C4-2B (cell line): Measurements from ENCODE around the gene NFYA.

ENCODE experiments used
- H3K27ac ChIP-seq: fragments of 450-650 bp; 2 replicates; pipeline ENCODE4 v1.5.1; 2017
- ZFX ChIP-seq: fragments of 450-650 bp; IDR thresholded peaks from 2 replicates; pipeline ENCODE4 v1.6.1; 2017
- TF ChIP-seq, protein P1 (sequence below): fragments of 450-650 bp; conservative IDR thresholded peaks from 2 replicates; pipeline ENCODE4 v1.5.1; 2017; ENCODE audit warnings: mild to moderate bottlenecking

NFYA gene

DNA sequence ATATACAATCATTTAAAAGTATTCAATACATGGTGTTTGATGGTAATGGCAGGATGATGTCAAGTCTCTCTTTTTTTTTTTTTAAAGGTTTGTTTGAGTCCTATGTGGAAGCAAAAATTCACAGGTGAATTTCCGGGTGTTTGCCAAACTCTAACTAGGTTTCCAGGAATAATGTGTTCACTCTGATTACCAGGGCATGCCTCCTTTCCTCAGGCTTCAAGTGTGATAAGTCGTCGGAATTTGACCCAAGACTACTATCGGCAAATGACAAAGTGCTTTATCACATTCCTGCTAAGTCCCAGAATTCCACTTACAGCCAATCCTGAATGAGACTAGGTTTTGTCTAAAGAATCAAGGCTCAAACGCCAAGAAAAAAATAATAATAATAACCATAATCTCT lies 7.9 kb upstream of the NFYA start:
- no peak overlapping the region for H3K27ac ChIP-seq
- no peak for TF ChIP-seq ZFX

DNA sequence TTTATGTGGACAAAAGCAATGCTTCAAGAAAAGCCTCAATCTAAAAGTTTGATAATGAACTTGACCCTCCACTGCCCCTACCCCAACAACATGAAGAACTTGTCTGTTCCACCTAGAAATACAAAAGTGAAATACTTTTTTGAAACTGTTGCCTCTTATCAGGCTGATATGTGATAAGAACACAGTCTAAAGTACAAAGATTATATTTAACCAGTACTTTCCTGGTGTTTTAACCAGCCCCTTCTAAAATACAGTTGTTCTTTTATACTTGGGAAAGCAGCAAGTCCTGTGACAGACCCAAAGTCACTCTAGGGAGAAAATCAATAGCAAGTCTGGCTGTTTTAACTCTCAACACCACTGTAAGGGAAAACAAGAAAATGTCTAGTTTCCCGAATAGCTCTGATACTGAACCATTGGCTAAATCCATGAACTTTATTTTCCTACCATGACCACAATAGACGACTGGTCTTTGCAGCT lies 7.2 kb upstream of the NFYA start:
- no peak for TF ChIP-seq ZFX
- TF ChIP-seq, protein P1, sequence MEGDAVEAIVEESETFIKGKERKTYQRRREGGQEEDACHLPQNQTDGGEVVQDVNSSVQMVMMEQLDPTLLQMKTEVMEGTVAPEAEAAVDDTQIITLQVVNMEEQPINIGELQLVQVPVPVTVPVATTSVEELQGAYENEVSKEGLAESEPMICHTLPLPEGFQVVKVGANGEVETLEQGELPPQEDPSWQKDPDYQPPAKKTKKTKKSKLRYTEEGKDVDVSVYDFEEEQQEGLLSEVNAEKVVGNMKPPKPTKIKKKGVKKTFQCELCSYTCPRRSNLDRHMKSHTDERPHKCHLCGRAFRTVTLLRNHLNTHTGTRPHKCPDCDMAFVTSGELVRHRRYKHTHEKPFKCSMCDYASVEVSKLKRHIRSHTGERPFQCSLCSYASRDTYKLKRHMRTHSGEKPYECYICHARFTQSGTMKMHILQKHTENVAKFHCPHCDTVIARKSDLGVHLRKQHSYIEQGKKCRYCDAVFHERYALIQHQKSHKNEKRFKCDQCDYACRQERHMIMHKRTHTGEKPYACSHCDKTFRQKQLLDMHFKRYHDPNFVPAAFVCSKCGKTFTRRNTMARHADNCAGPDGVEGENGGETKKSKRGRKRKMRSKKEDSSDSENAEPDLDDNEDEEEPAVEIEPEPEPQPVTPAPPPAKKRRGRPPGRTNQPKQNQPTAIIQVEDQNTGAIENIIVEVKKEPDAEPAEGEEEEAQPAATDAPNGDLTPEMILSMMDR: no peak
- H3K27ac ChIP-seq: no peak overlapping the region

DNA sequence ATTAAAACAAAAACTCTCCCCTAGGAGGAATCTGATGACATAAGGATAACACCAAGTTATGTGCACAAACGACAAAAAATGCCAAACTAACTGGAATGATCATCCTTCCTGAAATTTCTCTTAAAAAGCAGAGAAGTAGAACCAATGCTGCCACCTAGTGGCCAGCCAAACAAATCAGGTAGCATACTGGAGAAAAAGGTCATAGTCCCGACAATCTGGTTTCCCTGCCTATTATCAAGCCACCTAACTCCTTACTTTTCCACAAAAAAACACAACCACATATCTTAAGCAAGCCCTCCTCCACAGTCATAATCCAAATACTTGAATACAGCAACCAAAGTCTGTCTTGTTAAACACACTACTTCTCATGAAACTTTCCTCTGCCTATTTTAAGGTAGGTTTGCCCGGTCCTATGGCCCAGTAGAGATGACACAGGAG lies 5.9 kb upstream of the NFYA start:
- TF ChIP-seq, protein P1: peak; percentile 91
- TF ChIP-seq ZFX: no peak
- H3K27ac ChIP-seq: no peak overlapping the region

DNA sequence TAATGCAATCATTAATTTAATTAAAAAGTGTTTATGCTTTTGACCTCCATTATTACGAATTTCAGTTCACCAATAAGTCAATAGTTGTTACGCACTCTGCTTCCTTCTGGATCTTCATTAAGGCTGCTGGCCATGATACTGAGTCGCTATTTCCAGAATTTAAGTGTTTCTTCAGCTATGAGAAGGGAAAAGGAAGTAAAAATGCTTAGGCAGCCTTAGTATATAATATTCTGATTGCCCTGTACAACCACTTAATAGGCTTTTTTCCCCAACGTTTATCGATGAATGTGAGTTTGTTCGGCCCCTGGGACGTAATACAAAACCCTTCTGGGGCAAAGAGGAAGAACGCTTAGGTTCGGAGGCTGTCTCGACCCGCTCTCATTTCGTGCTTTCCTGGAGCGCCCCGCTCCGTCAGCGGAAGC lies 1.3 kb upstream of the NFYA start:
- peak overlapping the region; percentile 100 for H3K27ac ChIP-seq
- TF ChIP-seq ZFX: no peak
- TF ChIP-seq, protein P1: no peak; the same call in 1 of the 2 replicates

DNA sequence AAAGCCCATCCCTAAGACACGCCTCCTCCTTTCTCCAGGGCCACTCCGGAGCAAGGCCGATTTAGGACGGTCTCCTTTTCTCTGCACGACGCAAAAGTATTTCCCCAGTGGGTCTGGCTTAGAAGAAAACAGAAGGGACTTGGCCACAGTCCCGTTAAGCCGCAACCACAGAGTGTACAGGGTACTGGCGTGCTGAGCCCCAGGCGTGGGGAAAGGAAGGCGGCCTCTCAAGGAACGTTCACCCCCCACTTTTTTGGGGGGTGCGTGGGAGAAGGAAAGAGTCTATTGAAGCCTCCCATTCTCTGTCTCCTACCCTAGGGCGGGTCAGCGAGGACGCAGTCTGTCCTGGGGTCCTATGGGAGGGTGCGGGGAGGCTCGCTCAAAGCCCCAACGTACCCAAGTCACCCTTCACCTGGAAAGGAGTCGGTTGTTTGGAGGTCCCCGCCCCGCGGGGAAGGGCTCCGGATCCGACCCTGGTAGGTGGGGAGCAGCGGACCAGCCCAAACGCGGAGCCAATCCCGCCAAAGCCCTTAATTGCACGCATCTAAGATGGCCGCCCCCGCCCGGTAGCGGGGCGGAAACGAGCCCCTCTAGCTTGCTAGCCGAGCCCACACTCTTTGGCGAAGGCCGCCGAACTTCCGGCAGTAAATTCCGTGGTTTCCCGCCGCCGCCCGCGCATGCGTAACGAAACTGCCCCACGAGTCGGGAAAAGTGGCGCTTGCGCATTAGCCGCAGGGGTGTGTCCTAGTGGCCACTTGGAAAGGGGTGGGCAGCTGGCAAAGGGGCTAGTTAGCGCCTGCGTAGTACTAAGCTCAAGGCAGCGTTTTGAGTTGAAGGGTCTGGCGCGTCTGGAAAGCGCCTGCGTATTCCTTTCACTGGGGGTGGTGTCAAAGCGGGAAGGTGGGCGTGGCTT lies 595 bp upstream of the NFYA start, which contains the start of gene OARD1:
Gene OARD1, minus strand, starts transcription at position 434 of the 913 bp plus-strand sequence. CDS start 722 bp downstream, outside the sequence.
- peak within 1 kb of the TSS; percentile 100 for H3K27ac ChIP-seq
- TF ChIP-seq ZFX: no peak
- TF ChIP-seq, protein P1: no peak

DNA sequence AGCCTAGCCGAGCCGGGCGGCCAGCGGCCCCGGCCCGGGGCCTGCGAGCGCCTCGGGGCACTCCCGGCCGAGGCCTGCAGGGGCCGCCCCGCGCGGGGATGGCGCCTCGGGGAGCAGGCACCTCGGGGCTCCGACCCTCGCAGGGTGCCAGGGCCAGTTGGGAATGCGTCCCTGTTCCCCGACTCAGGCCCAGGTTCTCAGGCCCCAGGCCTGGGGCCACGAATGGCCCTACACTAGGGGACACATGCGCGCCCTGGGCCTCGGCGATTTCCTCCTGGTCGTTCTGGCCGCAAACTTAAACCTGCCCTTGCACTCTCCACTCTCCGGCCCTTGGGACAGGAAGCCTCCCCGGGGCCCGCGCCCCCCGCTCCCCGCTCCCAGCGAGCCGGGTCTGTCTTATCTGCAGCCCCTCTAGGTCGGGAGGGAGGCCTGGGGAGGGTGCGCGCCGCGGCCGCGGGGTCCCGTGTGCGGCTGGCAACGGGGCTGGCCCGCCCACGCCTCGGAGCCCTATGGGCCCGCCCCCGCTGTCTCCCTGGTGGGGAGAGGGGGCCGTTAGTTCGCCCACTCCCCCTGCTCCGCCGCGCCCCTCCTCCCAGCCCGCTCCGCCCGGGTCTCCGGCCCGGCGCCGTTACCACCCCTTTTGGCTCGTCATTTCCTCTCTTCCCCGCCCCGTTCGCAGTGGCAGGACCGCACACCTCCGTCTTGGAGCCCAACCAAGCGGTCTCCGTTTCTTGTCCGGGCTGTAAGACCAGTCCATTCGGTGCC lies 611 bp downstream of the NFYA start:
- peak overlapping the region; percentile 100 for H3K27ac ChIP-seq
- TF ChIP-seq, protein P1: peak; percentile 60
- TF ChIP-seq ZFX: peak; percentile 99

DNA sequence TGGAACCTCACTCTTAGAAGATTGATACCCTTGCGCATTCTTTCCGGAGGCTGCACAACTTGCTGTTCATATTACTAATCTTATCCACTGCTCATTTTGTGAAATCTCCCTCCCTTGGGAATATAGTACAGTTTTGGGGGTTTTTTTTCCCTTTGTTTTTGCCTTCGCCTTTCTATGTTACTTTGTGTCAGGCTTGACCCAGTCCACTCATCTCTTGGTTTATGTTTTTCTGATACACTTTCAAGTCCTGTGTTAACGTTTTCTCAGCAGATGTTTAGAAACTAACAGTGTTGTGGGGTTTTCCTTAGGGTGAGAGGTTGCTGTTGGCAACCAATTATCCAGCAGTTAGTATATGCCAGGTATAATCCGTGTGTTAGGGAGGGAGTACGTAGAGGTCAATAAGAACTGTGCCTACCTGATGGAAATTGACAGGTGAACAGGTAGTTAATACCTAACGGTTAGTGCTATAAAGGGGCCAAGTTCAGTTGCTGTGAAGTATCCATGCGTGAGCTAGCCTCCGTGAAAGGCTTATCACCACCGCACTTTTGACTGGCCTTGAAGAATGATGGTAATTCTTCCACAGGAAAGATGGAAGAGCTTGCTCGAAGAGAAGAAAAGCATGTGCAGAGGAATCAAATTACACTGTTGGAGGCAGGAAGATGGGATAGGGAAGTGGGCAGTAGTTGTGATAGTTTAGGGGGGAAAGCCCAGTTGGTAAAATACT lies 1.4 kb downstream of the NFYA start:
- TF ChIP-seq ZFX: no peak
- TF ChIP-seq, protein P1: no peak
- H3K27ac ChIP-seq: peak overlapping the region; percentile 100
